D721Med (cell line): Measurements from ENCODE around the gene CYSRT1.

Source experiments
- DNase-seq: peaks from one replicate; pipeline ENCODE4 v3.0.0; 2011; ENCODE audit warnings: low spot score; ENCODE audit not compliant: insufficient read length
- FAIRE-seq: peaks from 2 replicates; lab custom pipeline; 2011; peaks lifted over from hg19 to GRCh38; lab: Jason Lieb, UNC
- TF ChIP-seq, protein P1 (sequence below): IDR thresholded peaks from 2 replicates; pipeline ENCODE4 v1.5.1; 2012; ENCODE audit warnings: mild to moderate bottlenecking, control low read depth; ENCODE audit not compliant: insufficient read depth; ENCODE audit errors: missing control alignments

Gene CYSRT1

DNA sequence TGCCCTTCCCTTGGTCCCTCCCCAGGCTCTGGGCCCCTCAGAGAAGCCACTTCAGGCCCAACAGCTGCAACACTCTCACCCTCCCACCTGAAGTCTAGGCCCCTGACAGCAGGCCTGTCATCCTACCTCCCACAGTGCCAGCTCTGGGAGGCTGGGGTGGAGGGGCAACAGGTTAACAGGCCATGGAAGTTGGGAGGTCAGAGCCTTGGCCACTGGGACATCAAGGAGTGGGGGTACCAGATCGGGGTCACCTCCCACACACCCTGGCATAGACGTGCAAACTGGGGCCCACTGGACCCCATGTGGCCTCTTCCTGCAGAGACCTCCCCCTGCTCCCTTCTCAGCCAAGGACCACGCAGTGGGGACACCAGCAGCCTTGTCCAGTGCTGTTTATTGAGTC lies 33.7 kb upstream of the CYSRT1 start:
- FAIRE-seq (no peak), DNase-seq (no peak)

DNA sequence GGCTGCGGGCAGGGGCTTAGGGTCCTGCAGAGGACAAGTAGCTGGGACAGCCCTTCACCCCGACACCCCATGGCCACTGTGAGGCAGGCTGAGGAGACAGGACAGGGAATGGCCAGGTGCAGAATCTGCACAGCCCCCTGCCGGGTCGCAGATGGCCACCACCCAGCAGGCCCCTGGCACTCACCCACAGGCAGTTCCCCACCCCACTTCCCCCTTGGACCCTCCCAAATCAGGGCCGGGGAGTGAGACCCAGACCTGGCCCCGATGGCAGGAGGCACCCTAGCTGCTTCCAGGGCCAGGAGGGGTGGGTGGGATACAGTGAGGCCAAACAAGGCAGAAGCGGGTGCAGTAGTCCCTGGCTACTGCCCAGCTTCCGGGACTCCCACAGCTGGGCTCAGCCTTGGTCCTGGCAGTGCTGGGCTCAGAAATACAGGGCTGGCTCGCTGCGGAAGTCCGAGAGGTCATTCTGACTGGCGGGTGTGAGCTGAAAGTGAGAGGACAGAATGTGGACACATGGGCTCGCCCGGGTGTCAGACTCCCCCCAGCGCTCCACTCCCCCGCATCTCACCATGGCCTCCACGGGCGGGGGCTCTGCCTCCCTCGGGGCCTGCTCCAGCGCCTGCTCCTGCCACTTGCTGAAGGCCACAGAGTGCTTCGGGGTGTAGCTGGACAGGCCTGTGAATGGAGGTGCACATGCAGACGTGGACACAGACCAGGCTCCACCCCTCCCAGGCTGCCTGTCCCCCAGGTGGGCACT lies 33.1 kb upstream of the CYSRT1 start:
- no peak for FAIRE-seq
- TF ChIP-seq, protein P1, sequence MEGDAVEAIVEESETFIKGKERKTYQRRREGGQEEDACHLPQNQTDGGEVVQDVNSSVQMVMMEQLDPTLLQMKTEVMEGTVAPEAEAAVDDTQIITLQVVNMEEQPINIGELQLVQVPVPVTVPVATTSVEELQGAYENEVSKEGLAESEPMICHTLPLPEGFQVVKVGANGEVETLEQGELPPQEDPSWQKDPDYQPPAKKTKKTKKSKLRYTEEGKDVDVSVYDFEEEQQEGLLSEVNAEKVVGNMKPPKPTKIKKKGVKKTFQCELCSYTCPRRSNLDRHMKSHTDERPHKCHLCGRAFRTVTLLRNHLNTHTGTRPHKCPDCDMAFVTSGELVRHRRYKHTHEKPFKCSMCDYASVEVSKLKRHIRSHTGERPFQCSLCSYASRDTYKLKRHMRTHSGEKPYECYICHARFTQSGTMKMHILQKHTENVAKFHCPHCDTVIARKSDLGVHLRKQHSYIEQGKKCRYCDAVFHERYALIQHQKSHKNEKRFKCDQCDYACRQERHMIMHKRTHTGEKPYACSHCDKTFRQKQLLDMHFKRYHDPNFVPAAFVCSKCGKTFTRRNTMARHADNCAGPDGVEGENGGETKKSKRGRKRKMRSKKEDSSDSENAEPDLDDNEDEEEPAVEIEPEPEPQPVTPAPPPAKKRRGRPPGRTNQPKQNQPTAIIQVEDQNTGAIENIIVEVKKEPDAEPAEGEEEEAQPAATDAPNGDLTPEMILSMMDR = no peak
- DNase-seq = no peak

More for the DNA sequence above, 33.7 kb upstream of the CYSRT1 start:
- TF ChIP-seq, protein P1 = no peak

DNA sequence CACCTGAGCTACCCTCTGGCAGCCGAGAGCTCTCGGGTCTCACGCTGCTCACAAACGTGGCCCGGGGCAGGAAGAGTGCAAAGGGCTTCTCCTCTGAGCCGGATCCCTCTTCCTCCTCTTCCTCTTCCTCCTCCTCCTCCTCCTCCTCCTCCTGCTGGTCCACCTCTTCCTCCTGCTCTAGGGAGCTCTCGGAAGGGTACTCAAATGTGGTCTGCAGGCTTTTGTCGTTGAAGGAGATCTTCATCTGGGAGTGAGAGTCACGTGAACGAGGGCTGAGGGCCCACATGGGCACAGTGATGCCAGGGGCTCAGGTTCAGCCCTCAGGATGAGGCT lies 32.6 kb upstream of the CYSRT1 start:
- TF ChIP-seq, protein P1 = no peak
- no peak for FAIRE-seq
- DNase-seq = no peak

- DNase-seq (no peak), FAIRE-seq (no peak)
- TF ChIP-seq, protein P1 = no peak
These were observed 32.1 kb upstream of the CYSRT1 start for GRCh38 chr9:137192859-137193258.

DNA sequence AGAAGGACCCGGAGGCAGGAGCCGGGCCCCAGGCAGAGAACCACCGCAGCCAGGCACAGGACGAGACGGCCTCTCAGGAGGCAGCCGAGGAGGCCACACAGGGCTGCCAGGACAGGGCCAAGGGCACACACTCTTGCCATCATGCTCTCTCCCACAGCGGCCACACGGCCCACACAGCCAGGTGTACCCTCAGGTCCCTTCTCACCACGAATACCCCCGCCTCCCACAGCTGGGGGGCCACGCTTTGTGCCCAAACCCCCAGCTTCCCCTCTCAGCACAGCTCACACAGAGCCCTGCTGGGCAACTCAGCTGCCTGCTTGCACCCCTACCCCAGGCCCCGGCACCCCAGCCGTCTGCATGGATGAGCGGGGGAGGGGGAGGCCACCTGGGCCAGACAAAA lies 31.2 kb upstream of the CYSRT1 start:
- DNase-seq = no peak
- FAIRE-seq = no peak
- TF ChIP-seq, protein P1 = no peak

- TF ChIP-seq, protein P1 = no peak
- no peak for DNase-seq
- FAIRE-seq = no peak
These were observed 30.6 kb upstream of the CYSRT1 start for GRCh38 chr9:137194388-137194787.

GRCh38 chr9:137194909-137195308 lies 30.1 kb upstream of the CYSRT1 start:
- FAIRE-seq (no peak), DNase-seq (no peak)
- TF ChIP-seq, protein P1 = no peak
